ENCODE results near the gene PRPF38A. TPM values are rescaled to one million over a fixed set of nuclear protein-coding genes. Genes with fewer than 3 reads are reported as not detected.

PRPF38A gene
- total RNA-seq, 1 experiment from 2014 or later: 89.9 TPM

DNA sequence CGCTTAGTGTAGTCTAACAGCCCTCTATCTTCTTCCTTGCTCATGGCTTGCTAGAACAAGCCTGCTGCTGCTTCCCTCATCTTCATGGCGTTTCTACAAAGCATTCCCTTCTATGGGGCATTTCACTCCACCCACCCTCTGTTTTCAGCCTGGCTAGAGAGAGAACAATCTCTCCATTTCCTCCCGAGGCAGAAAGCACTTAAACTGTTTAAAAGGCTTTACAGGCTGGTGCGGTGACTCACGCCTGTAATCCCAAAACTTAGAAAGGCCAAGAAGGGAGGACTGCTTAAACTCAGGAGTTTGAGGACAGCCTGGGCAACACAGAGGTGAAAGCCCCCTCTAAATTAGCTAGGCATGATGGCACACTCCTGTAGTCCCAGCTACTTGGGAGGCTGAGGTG is 17.9 kb upstream of the PRPF38A start:
- Histone ChIP-seq H3K23me2 (ENCODE audit: insufficient read length, low read depth, low read length, poor library complexity, severe bottlenecking) (no peaks in the 10 kb centered on the region), H2BK120ac (ENCODE audit: low read depth, low read length, poor library complexity, severe bottlenecking) (no peak overlapping the region), H3K79me1 (ENCODE audit: insufficient read depth, low read depth, low read length, poor library complexity, severe bottlenecking) (no peaks in the 10 kb centered on the region), H2BK20ac (ENCODE audit: low read depth, low read length, poor library complexity, severe bottlenecking) (no peak overlapping the region), H3K23ac (ENCODE audit: insufficient read length, low read depth, low read length) (no peak overlapping the region), H4K5ac (ENCODE audit: insufficient read length, low read depth, low read length) (no peak overlapping the region), H3K27me3 (ENCODE audit: insufficient read depth, low read length) (no peaks in the 10 kb centered on the region), H3K9me3 (ENCODE audit: control insufficient read depth, low read depth, low read length) (no peaks in the 10 kb centered on the region), H4K20me1 (ENCODE audit: control insufficient read depth, insufficient read depth, insufficient read length) (no peaks in the 10 kb centered on the region), H3K27ac (ENCODE audit: insufficient read length, low read depth, low read length) (no peak overlapping the region), H3K14ac (ENCODE audit: insufficient read depth, low read length) (no peak overlapping the region), H3T11ph (ENCODE audit: low read length) (no peak overlapping the region), H3K18ac (ENCODE audit: insufficient read length, low read depth, low read length) (no peak overlapping the region), H3K4me2 (ENCODE audit: insufficient read depth, insufficient read length, low read length) (no peak overlapping the region), H3K9ac (ENCODE audit: extremely low read depth, insufficient read length, low read length) (no peak overlapping the region), H2BK15ac (ENCODE audit: low read depth, low read length) (no peak overlapping the region), H2AFZ (ENCODE audit: low read length) (no peak overlapping the region), H2BK12ac (ENCODE audit: insufficient read length, low read depth, low read length) (no peak overlapping the region), H4K91ac (ENCODE audit: insufficient read length, low read depth, low read length) (no peak overlapping the region), H3K4ac (ENCODE audit: low read depth, low read length) (no peak overlapping the region), H2BK5ac (ENCODE audit: insufficient read length, low read length) (no peak overlapping the region), H4K8ac (replicated peaks; ENCODE audit: insufficient read length, low read depth, low read length) (no peak overlapping the region), H2AK5ac (ENCODE audit: insufficient read length, low read length) (no peak overlapping the region), H3K79me2 (ENCODE audit: insufficient read depth, low read length) (no peaks in the 10 kb centered on the region), H3K56ac (ENCODE audit: insufficient read length, low read depth, low read length) (no peak overlapping the region), H3K4me1 (ENCODE audit: insufficient read depth, low read length) (no peaks in the 10 kb centered on the region)
- H3K27me3 Mint-ChIP-seq (ENCODE audit: low read depth): no peaks in the 10 kb centered on the region
- no CpG with 5 or more reads among the region's 5 CpGs for WGBS (ENCODE audit: extremely low coverage, insufficient read length, low lambda C conversion rate)
- peak overlapping the region in 2 of 3 experiments; percentile 70 to 78; a peak in 3 of 7 replicates for H3K27ac Mint-ChIP-seq
- no peaks in the 10 kb centered on the region for H3K9me3 Mint-ChIP-seq
- no peak overlapping the region for H3K4me3 Mint-ChIP-seq
- no peak for DNase-seq
- H3K36me3 Mint-ChIP-seq (ENCODE audit: insufficient read depth in 1 of 3, low read depth in 3 of 3): peaks cover 55 to 90% (median 78%) of the 10 kb centered on the region in 3 experiments
- TF ChIP-seq, protein P1, sequence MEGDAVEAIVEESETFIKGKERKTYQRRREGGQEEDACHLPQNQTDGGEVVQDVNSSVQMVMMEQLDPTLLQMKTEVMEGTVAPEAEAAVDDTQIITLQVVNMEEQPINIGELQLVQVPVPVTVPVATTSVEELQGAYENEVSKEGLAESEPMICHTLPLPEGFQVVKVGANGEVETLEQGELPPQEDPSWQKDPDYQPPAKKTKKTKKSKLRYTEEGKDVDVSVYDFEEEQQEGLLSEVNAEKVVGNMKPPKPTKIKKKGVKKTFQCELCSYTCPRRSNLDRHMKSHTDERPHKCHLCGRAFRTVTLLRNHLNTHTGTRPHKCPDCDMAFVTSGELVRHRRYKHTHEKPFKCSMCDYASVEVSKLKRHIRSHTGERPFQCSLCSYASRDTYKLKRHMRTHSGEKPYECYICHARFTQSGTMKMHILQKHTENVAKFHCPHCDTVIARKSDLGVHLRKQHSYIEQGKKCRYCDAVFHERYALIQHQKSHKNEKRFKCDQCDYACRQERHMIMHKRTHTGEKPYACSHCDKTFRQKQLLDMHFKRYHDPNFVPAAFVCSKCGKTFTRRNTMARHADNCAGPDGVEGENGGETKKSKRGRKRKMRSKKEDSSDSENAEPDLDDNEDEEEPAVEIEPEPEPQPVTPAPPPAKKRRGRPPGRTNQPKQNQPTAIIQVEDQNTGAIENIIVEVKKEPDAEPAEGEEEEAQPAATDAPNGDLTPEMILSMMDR (conservative IDR thresholded peaks at IDR 0.05): no peak
- no peaks in the 10 kb centered on the region for H3K4me1 Mint-ChIP-seq
